Suppressor macrophage treated with lipopolysaccharide for 1 hour (primary cell): ENCODE data around the gene ARAP3.
A peak's percentile ranks its signal among the peaks of the same experiment; 100 is the strongest.

Experiments used
- DNase-seq, 3 donors: peaks; one replicate each; pipeline ENCODE4 v3.0.0-alpha.2; 2020 to 2022

The ARAP3 gene

DNA sequence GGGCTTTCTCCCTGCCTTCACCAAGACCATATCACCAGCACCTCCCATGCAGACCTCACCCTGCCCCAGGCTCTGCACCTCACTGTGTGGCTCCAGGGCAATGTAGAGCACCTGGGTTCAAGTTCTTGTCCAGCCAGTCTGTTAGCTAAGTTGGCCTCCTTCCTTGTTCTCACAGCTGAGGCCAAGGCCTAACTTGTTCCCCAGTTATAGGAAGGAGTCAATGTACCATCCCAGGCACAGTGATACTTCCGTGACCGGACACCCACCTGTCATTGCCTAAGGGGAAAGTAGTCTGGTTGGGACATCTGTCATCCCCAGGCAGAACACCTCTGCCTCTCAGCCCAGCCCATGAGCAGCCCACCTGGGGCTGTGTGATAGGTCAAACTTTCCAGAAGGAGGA, 14.4 kb upstream of the ARAP3 start:
- DNase-seq = no peak

DNA sequence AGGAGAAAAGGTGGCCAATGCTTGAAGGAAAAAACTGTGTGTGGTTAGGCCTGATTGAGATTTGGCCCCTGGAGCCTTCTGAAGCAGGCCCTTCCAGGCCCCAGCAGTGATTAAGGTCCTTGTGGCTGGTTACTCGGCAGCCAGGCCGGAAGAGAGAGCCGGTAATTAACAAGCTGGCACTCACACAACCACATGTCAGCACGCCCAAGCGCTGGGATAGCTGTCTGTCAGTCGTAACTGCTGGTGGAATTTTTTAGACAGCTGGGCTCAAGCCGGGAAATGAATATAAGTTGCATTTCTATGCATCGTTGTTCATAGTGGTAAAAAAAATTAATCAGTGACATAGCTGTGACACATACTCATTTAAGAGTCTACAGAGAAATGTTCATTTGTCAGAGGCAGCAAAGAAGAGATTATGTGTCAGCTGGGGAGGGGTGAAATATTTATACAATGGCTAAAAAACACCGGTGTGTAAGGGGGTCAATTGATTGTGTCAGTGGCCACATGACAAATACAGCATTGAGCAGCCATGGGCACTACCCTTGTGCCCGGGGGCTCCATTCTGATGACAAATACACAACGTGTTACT, 13.7 kb upstream of the ARAP3 start:
- DNase-seq = no peak

DNA sequence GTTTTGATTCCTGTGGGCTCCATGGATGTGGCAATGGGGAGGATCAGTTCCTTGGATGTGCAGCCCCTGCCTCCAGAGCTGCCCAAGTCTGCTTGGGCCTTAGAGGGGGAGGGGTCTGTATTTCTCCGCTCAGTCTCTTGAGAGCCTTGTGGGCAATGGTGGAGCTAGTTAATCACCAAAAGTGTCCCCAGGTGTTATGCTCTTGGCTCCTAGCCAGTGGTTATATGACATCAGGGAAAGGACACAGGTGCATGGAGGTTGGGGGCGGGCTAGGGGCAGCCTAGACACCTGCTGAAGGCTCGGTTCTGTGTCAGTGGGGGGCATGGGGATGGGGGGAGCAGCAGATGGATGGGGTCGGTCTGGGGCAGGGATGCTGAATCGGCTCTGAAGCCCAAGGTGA, 12.4 kb upstream of the ARAP3 start:
- DNase-seq = no peak

DNA sequence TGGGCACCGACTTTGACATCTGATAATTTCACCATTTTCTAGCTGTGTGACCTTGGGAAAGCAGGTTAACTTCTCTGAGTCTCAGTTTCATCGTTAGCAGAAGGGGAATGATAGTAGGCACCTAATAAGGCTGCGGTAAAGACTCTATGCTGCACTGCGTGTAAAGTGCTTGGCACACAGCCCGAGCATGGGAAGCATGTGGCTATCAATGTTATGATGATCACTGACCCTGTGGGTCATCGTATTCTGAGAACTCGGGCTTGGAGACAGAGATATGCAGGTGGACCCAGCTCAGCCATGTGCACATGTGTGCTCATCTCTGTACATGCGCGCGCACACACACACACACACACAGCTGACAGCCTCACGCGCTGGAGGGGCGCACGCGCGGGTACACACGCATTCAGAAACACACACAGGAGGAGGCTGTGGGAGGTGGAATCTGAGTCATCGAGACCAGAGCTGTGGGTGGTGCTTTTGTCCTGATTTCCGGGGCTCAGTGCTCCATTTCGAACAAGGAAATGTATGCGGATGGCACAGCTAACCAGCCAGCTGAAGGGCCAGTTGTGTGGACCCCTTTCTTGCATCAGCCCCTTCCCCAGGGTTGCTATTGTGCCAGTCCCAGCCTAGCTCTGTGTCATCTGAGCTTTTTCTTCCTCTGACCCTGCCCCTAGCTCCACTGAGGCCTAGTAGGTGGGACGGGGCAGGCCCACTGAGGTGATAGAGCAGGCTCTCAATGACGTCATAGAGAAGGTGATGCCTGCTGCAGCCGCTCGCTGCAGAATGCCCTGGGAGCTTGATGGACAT, 11.1 kb upstream of the ARAP3 start:
- peak; percentile 55 to 65 (median 57) for DNase-seq

DNA sequence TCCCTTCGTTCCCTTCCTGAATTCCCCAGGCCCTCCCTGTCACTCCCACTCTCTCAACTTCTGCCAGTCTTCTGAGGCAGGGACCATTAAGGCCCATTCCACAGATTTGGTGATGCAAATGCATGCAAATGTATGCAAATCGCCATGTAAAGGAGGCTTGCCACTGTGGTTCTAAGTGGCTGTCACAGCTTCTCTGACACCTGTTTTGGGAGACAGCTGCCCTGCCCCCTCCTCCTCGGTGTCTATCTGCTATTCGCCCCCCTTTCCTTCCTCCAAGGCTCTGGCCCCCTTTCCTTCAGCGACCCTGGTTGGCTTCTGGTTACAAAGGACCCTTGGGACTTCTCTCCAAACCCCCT, 10.5 kb upstream of the ARAP3 start:
- DNase-seq = peak in 1 of 3 donors; percentile 26

DNA sequence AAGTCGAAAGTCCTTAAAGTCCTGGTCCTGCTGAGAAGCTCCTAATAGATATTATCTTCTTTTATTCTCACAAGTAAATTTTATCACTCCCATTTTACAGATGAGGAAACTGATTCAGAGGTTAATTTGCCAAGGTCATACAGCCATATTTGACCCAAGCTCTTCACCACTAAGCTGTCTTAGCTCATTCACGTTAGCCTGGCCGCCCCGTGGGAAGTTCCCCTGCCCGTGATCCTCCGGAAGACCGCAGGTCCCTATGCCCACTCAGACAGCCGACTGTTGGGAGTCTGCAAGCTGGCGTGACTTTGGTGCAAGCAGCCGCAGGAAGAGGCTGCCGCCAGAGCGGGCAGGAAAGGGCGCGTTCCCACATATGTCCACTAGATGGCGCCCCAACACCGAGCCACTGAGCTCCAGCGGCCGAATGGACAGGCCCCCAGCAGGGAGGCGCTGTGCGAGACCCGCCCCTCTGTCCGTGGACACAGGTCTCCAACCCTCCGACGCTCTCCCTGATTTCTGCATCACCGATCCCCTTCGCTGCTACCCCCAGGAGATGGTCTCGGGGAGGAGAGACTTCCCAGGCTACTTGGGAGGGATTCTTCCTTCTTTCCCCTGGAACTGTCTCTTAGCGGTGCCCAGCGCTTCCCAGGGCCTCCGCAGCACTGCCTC, 10.0 kb upstream of the ARAP3 start:
- DNase-seq = peak; percentile 84 to 92 (median 90)

DNA sequence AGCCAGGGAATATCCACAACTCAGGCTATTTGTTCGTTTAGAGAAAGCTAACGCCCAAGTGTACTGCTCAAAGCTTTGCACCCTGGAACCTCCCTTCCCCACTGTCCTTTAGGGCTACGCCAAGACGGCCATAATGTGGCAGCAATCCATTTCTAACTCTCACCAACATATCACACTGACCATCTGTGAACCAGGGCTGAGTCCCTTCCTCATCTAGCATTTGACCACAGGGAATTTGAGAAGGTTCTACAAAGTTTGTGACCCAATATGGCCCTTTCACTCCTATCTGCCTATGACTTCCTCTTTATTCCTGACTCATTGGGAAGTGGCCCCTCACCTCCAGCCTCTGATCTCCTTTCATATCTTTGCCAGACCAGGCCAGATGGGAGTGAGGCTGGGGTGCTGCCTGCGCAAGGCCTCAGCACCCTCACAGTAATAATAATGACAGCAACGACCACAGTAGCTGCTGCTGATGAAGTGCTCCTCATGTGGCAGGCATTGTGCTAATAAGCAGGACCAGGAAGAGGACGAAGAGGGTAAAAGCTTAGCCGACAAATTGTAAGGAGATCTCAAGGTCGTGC, 9.3 kb upstream of the ARAP3 start:
- DNase-seq = peak; percentile 31 to 58 (median 44)

DNA sequence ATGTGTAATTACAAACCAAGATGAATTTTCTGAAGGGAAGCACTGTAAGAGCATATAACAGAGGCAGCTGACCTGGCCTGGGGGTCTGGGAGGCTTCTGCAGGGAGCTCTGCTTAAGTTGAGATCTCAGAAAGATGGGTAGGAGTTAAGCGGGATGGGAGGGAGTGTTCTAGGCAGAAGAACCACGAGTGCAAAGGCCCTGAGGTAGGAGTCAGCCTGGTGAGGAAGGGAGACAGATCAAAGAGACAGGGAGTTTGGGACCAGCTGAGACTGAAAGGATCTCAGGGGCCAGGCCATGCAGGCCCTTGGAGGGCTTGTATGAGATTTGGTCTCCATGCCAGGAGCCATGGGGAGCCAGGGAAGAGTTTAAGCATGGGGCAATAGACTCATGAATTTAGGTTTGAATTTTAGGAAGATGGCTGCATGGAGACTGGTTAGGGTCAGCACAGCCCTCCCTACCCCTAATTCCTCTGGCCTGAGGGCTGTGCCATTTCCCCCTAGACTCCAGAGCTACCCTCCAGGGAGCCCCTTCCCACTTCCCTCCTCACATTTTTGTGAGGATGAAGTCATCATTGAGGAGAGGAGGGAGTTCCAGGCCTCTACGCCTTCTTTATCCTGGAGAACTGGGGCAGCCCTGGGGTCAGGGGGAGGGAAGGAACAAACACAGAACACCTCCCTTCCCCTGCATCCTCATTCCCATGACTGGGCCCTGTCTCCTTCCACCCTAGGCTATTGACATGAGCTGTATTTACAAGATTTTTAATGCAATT, 4.8 kb upstream of the ARAP3 start:
- DNase-seq = no peak

DNA sequence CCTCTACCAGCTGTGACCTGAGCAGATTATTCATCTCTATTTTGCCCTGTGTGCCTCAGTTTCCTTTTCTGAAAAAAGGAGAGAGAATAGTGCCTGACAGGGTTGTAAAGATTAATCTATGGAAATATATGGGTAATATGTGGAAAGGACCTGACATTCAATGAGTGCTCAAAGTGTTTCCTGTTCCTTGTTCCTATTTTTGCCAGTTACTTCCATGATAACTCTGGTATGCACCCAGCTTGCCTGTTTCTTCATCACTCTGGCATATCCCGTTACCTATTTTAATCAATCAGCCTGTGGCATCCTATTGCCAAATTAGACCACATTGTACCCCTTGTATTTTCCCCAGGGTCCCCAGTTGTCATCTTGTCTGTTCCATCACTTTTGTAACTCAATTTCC, 3.6 kb upstream of the ARAP3 start:
- peak; percentile 26 to 47 (median 43) for DNase-seq

DNA sequence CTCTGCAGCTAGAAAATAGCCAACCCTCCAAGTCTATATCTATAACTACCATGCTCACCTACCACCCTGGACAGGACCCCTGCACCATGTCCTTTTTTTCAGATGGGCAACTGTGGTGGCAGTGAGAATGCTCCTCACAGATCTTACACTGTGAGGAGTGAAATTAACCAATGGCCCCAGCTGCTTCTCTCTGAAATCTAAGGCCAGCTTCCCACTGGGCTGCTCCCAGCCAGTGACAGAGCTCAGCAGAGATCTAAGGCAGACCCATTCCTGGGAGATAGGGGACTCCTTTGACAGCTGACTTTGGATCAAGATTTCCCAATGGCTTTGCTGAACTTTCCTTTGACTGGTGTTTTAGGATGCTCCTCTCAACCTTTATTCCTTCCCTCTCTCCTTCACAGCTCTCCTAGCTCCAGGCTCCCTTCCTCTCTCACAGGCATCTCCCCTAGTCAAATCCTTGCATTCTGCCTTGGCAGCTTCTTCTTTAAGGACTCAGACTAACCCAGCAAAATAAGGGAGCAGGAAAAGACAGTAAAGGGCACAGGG, 1.6 kb upstream of the ARAP3 start:
- DNase-seq = no peak

DNA sequence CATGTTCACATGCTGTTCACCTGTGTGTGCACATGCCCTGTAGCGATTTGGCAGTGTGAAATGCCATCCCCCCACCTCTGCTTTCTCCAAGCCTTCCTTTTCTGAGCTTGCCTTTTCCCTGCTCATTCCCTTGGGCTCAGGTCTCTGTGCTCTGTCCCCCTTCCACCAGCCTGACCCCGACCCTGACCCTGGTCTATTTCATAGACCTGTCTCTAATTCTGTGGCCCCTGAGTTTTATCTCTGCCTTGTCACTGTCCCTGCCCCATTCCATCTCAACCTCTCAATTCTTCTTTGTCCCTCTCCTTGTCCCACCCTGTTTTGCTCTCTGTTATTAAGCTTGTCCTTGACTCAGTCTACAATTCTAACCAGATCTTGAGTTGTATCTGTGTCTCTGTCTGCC, 735 bp downstream of the ARAP3 start:
- no peak for DNase-seq

DNA sequence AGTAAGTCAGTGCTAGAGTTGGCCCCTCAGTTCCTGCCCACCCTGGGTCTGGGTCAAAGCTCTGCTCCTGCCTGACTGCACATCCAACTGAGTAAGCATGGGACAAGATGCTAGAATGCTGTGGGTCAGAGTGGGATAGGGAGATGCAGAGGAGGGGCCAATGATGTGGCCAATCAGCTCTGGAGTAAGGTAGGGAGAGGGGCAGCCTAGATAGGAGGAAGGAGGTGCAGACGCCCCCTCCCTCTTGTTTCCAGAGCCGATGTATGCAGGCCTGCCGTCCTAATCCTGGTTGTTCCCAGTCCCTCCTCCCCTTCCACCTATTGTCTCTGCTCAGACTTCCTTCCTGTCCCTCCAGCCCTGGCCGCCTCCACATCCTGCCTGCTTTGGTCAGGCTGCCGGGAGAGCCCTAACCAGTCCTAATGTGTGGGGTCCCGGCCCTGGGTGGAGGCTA, 1.3 kb downstream of the ARAP3 start:
- DNase-seq = peak in 1 of 3 donors; percentile 32

DNA sequence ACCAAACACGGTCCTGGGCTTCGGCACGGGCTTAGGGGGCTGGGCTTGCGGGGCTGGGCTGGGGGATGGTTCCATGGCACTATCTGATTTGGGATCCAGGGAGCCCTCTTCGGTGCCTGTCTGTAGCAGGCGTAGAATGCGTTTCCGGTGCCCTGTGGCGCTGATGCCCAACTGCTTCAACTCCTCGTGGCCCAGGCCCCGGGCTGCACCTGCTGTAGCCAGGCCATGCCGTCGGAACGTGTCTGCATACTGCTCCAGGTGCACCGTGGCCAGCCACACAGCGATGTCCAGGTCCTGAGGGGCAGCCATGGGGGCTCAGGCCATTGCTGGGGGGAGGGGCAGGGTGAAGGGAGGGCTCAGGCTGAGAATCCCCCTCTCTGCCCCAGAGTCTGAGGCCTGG, 1.9 kb downstream of the ARAP3 start:
- no peak for DNase-seq

DNA sequence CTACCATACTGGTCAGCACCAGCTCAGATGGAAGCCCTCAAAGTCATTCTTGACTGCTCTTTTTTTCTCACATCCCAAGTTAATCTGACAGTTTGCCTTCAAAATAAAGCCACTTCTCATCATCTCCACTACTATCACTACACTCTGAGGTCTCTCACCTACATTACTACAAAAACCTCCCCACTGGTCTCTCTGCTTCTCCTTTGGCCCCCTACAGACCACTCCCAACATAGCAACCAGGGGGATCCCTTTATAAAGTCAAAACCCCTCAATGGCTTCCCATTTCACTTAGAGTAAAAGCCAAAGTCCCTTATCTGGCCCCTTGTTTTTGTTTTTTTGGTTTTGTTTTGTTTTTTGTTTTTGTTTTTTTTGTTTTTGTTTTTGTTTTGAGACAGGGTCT, 4.6 kb downstream of the ARAP3 start:
- no peak for DNase-seq

DNA sequence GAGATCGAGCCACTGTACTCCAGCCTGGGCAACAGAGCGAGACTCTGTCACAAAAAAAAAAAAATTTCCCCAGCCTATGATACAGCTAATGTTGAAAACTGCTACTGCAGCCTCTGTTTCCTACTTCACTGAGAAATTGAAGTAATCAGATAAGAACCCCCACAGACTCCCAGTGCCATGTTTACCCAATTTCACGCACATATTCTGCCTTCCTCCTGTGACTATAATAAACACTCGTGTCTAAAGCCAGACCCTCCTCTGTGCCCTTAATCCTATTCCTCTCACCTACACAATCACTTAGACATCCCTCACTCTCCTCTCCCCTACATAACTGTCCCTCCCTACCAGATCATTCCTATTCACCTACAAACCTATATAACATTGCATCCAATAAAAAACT, 6.4 kb downstream of the ARAP3 start:
- DNase-seq = no peak

DNA sequence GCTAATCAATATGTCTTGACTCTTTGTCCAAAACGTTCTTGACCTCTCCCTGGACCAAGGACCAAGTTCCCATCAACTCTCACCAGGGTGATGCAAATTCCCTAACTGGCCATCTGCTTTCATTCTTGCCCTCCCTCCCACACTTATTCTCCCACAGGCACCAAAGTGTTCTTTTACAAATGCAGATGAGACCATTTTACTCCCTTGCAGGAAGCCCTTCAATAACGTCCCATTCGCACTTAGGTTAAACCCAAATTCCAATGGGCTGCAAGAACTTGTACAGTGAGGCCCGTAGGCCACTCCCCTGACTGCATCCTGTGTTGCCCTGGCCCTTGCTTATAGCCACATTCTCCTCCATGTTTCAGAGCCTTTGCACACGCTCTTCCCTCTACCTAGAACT, 7.3 kb downstream of the ARAP3 start:
- no peak for DNase-seq

DNA sequence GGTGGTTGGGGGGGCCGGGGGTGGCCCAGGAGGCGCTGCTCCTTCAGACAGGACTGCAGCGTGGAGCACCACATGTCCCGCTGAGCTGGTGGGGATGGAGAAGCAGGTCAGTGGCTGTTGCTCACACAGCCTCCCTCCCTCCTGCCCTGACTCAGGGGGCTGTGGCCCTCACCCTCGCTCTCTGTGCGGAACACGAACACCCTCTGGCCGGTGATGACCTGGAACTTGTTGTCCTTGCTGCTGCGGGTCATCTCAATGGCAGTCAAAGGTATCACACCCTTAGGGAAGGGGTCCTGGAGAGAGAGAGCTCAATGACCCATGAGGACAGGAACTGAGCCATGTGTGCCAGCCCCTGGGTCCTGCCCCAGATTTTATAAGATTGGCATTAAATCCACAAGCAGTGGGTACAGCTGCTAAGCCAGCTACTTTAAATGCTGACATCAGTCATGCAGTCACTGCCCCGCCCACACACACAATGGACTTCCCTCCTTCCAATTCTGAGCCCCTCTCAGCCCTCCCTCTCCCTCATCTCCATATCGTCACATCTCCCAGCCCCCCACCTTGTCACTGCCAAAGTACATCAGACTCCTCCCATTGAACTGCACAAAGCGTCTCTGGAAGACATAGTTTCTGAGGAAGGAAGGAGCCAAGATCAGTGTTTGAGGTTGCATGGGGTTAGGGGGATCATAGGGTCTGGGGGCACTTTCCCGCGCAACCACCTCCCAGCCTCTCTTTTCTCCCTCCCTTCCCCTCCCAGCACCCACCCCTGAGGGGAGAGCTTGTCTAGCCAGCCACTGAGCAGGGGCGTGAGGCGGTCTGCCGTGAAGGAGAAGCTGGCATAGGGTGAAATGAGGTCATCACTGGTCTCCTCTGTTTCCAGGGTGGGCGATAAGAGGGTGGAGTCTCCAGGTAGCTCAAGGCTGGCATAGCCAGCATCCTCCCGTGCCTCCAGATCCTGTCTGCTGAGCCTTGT, 8.9 kb downstream of the ARAP3 start:
- DNase-seq = peak in 2 of 3 donors; percentile 55 to 68

DNA sequence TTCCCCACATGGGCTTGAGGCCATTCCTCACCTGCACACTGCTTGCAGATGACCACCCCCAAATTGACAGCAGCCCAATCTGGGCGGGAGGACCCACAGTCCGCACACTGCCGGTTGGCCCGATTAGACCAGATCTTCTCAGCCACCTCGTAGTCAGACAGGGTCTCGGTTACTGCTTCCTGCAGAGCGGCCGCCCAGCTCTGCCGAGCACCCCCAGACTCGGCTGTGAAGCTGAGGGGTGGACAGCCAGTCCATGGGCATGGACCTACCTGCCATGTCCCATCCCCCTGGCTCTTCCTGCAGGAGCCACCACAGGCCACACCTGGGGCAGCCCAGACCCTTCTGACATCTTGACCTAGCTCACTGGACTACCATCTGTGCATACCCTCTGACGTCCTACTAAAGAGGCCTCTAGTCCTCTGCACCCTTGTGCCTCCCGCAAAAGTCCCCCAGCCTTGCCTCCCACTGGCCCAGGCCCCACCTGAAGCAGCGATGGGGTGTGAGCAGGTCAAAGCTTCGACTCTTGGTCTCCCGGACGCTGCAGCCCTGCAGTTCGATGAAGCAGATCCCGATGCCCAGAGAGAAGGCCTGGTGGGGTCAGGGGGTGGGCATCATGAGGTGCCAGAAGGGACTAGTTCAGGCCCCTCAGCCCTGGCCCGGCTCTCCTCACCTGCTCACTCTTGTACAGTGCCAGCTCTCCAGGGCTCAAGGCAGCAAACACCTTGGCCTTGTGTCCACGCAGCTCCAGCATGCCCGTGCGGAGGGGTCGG, 9.8 kb downstream of the ARAP3 start:
- DNase-seq = no peak

DNA sequence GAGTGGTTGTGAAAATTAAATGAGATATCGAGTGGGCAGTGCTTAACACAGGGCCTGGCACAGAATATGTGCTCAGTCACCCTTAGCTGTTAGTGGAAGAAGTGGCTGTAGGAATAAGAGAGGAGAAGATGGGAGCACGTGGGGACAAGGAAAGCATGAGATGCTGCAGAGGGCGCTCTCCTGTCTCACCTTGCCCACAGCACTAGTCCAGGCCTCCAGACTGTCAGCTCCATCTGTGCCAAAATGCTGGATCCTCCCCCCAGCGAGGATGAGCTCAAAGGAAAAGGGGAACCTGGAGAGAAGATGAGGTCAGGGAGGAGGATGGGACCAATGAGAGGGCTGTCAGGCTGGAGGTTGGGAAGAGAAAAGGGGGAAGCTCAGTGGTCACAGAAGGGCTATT, 12.5 kb downstream of the ARAP3 start:
- peak in 2 of 3 donors; percentile 27 to 43 for DNase-seq

DNA sequence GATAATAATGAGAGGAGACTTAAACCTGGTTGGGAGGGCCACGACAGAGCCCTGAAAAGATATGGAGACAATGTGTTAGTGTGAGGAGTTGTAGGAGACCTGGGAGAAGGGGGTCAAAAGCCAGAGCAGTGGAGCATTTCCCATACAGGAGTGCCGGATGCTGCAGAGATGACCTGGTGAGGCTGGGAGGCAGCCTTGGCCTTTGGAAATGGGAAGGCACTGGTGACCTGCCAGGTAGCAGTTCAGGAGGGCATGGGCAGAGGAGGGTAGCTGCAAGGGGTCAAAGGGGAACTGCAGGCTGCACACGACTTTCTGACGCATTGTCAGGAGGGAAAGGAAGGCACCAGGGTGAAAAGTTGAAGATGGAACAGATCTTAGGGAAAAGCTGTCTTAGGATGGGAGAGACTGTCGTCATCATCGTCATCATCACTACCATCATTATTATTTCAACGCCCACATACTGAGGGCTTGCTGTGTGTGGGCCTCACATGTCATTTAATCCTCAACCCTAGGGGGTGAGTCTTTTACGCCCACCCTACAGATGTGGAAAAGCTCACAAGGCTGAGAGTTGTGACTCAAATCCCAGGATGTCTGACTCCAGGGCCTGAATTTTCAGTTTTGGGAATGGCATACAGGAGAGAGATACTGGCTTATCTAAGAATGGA, 13.3 kb downstream of the ARAP3 start:
- peak; percentile 31 to 46 (median 32) for DNase-seq
